CD4-positive, alpha-beta T cell treated with Interleukin-17A for 1 hour (primary cell): ENCODE data around the gene PID1.
"Not testable (repeated sequence)": the region's sequence is repeated elsewhere in the genome, so short reads cannot be mapped to it uniquely, and the experiment has no call there.

Experiments used
- DNase-seq: peaks from one replicate; pipeline ENCODE4 v3.0.0-alpha.2; 2020

The PID1 gene

GRCh38 chr2:229104025-229104424 is 167.1 kb downstream of the PID1 start:
- no peak for DNase-seq

GRCh38 chr2:229101314-229101713 is 169.8 kb downstream of the PID1 start:
- no peak for DNase-seq

- DNase-seq = no peak
These were observed 171.9 kb downstream of the PID1 start for GRCh38 chr2:229099231-229099630.

GRCh38 chr2:229098801-229099200 is 172.3 kb downstream of the PID1 start:
- DNase-seq = no peak

- no peak for DNase-seq
These were observed 174.5 kb downstream of the PID1 start for GRCh38 chr2:229096409-229097066.

- DNase-seq = no peak
These were observed 175.6 kb downstream of the PID1 start for GRCh38 chr2:229095472-229095871.

- no peak for DNase-seq
These were observed 180.9 kb downstream of the PID1 start for GRCh38 chr2:229090225-229090624.

GRCh38 chr2:229089776-229090175 is 181.3 kb downstream of the PID1 start:
- no peak for DNase-seq

- DNase-seq = no peak
These were observed 182.0 kb downstream of the PID1 start for GRCh38 chr2:229088966-229089700.

GRCh38 chr2:229088517-229088913 is 182.6 kb downstream of the PID1 start:
- DNase-seq = no peak

GRCh38 chr2:229087843-229088516 is 183.1 kb downstream of the PID1 start:
- DNase-seq = no peak

GRCh38 chr2:229087267-229087666 is 183.8 kb downstream of the PID1 start:
- DNase-seq = no peak

- no peak for DNase-seq
These were observed 185.6 kb downstream of the PID1 start for GRCh38 chr2:229085439-229085838.

GRCh38 chr2:229084447-229084846 is 186.6 kb downstream of the PID1 start:
- DNase-seq = no peak

- no peak for DNase-seq
These were observed 187.3 kb downstream of the PID1 start for GRCh38 chr2:229083606-229084340.

GRCh38 chr2:229081411-229081810 is 189.7 kb downstream of the PID1 start:
- DNase-seq = no peak

GRCh38 chr2:229080172-229080571 is 190.9 kb downstream of the PID1 start:
- DNase-seq = no peak

- DNase-seq = not testable (repeated sequence)
These were observed 194.2 kb downstream of the PID1 start for GRCh38 chr2:229076886-229077285.

GRCh38 chr2:229073935-229074334 is 197.2 kb downstream of the PID1 start:
- DNase-seq = no peak

- no peak for DNase-seq
These were observed 199.7 kb downstream of the PID1 start for GRCh38 chr2:229071292-229071976.

- no peak for DNase-seq
These were observed 204.9 kb downstream of the PID1 start for GRCh38 chr2:229066121-229066715.

GRCh38 chr2:229064749-229065148 is 206.3 kb downstream of the PID1 start:
- no peak for DNase-seq
